ENCODE measurements around the gene DAP.
"Not testable (repeated sequence)": the region's sequence is repeated elsewhere in the genome, so short reads cannot be mapped to it uniquely, and the experiment has no call there.

DAP gene

DNA sequence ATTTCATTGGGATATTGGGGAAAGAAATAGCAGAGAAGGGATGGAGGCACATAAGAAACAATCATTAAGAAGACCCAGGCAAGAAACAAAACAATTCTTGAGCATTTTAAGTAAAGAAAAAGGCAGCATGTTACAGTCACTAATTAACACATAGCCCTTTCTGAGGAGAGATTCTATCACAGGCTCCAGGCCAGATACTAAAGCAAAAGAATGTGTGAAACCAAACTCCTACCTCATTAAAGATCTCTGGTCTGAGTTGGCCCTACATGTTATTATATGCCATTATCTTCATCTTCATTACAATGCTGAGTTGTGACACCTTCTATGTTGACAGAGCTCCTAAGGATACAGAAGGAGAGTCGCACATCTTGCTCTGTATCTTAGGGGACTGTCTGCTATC lies 37.5 kb downstream of the DAP start:
- H3K4me3 ChIP-seq (ENCODE audit: low read depth, low read length), result no peak overlapping the region
- TF ChIP-seq, protein P1, sequence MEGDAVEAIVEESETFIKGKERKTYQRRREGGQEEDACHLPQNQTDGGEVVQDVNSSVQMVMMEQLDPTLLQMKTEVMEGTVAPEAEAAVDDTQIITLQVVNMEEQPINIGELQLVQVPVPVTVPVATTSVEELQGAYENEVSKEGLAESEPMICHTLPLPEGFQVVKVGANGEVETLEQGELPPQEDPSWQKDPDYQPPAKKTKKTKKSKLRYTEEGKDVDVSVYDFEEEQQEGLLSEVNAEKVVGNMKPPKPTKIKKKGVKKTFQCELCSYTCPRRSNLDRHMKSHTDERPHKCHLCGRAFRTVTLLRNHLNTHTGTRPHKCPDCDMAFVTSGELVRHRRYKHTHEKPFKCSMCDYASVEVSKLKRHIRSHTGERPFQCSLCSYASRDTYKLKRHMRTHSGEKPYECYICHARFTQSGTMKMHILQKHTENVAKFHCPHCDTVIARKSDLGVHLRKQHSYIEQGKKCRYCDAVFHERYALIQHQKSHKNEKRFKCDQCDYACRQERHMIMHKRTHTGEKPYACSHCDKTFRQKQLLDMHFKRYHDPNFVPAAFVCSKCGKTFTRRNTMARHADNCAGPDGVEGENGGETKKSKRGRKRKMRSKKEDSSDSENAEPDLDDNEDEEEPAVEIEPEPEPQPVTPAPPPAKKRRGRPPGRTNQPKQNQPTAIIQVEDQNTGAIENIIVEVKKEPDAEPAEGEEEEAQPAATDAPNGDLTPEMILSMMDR (IDR thresholded peaks at IDR 0.05; ENCODE audit: borderline replicate concordance, insufficient read depth, low read depth, low read length), result no peak

DNA sequence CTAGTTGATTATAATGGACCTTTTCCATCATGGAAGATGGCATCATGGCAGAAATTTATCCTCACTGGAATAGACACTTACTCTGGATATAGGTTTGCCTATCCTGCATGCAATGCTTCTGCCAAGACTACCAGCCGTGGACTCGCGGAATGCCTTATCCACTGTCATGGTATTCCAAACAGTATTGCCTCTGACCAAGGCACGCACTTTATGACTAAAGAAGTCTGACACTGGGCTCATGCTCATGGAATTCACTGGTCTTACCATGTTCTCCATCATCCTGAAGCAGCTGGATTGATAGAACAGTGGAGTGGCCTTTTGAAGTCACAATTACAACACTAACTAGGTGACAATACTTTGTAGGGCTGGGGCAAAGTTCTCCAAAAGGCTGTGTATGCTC lies 40.3 kb downstream of the DAP start:
- H3K4me3 ChIP-seq (ENCODE audit: low read depth, low read length), result not testable (repeated sequence)

DNA sequence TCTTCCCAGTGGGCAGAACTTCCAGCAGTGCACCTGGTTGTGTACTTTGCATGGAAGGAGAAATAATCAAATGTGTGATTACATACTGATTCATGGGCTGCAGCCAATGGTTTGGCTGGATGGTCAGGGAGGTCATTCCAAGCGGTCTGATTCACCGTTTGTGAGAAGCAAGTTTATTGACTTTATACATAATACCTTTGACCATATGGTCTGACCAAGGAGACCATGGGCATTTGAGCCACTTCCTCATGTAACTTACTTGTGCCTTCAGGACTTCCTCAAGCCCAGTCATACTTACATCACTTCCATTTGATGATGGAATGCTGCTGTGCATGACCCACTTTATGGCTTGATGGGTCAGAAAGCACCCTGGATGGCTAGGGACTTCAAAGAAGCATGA lies 41.1 kb downstream of the DAP start:
- TF ChIP-seq, protein P1 (IDR thresholded peaks at IDR 0.05; ENCODE audit: borderline replicate concordance, insufficient read depth, low read depth, low read length), result no peak

DNA sequence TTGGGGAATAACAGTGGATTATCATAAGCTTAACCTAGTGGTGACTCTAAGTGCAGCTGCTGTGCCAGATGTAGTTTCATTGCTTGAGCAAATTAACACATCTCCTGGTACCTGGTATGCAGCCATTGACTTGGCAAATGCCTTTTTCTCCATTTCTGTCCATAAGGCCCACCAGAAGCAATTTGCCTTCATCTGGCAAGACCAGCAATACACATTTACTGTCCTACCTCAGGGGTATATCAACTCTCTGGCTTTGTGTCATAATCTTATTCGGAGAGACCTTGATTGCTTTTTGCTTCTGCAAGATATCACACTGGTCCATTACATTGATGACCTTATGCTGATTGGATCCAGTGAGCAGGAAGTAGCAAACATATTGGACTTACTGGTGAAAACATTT lies 42.4 kb downstream of the DAP start:
- H3K4me3 ChIP-seq (ENCODE audit: low read depth, low read length), result not testable (repeated sequence)

More for the DNA sequence above, 41.1 kb downstream of the DAP start:
- no peak overlapping the region for H3K4me3 ChIP-seq (ENCODE audit: low read depth, low read length)

DNA sequence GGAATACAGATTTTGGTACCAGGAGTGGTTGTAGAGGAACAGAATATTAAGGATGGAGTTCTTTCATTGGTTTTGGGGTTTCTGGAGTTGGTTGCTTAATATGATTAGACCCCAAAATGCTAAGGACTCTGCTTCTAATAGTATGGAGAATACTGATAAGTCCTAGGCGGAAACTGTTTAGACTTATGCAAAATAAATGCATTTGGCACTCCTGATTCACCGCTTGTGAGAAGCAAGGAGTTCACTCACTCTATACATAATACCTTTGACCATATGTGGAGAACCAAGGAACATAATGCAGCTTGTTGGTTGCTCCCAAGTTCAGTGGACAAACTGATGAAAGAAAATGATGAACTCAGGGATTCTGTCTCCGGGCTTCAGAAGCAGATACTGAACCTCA lies 44.2 kb downstream of the DAP start:
- not testable (repeated sequence) for H3K4me3 ChIP-seq (ENCODE audit: low read depth, low read length)

DNA sequence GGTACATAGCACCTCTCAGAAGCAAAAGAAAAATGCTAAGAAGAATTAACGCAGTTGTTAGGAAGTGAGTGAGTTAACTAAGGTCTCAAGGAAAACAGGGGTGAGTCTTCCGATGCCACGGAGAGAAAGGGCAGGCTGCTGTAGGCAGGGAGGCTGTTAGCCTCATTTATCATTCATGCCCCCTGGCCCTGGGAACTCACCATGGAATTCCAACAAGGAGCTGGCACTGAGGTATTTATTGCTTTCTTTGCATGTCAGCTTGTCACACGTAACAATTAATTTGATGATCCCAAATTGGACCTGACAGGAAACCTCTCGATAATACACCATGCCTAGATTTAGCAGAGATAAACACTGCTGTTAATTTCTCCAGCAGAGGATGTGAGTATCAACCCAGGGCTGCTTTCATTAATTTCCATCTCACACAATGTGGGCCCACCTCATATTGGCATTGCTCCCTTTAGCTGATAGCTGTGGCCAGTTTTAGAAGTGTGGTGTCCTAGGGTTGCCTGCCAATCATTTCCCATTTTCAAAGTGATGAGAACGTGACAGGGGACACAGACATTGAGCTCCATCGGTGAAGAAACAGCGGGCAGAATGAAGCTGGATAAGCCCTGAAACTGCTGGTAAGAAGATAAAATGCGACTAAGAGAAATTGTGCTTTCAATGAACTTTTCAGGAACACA lies 45.3 kb downstream of the DAP start:
- TF ChIP-seq, protein P1 (IDR thresholded peaks at IDR 0.05; ENCODE audit: borderline replicate concordance, insufficient read depth, low read depth, low read length), result no peak
- no peak overlapping the region for H3K4me3 ChIP-seq (ENCODE audit: low read depth, low read length)

DNA sequence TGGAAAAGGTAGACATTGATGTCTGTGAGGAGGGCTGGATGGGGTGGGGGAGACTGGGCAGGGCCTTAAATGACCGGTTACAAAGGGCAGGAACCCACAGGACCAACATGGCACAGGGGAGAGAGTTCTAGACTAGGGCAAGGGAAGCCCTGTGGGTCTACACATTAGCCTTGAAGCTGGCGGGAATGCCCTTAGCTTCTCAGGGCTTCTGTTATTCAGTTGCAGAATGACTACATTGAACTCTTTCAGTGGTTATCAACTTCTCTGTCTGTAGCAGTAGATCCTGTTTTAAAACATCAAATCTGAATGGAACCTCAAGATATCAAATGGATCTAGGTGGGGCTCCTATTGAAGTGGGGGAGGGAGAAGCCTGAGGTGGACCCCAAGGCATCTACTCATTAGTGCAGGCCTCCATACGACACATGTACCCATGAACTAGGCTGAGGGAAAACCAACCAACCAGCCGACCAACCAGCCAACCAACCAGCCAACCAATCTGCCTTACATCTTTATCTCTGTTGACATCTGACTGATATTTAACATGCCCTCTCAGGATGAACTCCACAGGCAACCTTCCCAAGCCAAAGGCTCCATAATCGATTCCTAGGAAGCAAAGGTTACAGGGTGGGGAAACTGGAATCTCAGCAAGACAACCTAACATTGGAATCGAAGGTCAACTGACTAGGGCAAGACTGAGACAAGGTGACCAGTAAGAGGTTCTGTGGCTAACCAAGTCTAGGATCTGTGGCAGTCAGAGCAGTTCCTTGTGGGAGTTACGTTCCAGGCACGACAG lies 48.3 kb downstream of the DAP start:
- TF ChIP-seq, protein P1 (IDR thresholded peaks at IDR 0.05; ENCODE audit: borderline replicate concordance, insufficient read depth, low read depth, low read length), result no peak
- H3K4me3 ChIP-seq (ENCODE audit: low read depth, low read length), result no peak overlapping the region

DNA sequence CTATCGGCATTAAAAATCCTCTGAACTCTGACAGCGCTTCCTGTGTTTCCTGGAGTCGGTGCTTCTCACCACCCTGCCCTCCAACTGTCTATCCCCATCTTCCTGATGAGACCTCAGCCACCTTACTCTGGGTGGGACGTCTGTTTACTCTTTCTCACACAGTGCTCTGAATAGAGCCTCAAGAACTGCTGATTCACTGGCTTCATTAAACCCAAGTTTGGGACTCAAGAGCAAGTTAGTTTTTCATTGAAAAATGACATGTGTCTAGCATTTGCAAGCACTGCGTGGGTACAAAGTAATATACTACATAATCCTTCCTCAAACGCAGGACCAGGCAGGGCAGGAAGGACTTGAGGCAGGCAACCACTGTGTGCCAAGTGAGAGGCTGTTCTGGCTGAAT lies 49.5 kb downstream of the DAP start:
- H3K4me3 ChIP-seq (ENCODE audit: low read depth, low read length), result no peak overlapping the region
- TF ChIP-seq, protein P1 (IDR thresholded peaks at IDR 0.05; ENCODE audit: borderline replicate concordance, insufficient read depth, low read depth, low read length), result no peak

All from GM12875 (cell line).